ENCODE measurements around the gene PTPDC1.

DNA sequence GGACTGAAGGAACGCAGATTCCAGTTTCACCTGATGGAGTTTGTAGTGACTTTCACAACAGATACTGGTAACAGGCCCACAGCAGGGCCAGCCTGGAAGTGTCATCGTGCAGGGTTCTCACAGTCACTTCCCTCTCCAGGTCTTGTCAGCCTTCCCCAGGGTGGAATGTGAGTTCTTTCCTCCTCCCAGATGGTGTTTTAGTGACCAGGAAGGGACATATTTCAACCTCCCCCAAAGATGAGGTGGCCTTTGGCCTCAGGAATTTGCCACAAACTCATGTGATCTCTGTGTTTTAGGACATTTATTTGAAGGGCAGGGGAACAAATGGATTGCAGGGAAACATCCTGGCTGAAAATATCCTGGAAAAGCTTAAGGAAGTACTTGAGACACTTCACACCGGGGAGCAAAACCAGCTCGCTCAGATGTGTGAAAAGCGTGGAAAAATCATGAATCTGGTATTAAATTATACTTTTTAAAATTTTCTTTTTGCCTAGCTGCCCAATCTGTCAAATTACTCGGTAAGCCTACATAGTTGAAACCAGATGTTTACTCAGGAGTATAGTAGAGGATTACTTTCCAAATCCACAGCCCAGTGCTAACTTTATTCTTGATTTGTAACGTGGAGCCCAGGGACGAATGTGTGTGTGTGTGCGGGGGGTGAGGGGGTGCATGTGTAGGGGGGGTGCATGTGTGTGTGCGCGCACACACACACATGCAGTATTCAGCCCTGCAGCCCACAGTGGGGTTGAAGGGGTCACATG is 66.8 kb downstream of the PTPDC1 start:
- TF ChIP-seq, protein P1, sequence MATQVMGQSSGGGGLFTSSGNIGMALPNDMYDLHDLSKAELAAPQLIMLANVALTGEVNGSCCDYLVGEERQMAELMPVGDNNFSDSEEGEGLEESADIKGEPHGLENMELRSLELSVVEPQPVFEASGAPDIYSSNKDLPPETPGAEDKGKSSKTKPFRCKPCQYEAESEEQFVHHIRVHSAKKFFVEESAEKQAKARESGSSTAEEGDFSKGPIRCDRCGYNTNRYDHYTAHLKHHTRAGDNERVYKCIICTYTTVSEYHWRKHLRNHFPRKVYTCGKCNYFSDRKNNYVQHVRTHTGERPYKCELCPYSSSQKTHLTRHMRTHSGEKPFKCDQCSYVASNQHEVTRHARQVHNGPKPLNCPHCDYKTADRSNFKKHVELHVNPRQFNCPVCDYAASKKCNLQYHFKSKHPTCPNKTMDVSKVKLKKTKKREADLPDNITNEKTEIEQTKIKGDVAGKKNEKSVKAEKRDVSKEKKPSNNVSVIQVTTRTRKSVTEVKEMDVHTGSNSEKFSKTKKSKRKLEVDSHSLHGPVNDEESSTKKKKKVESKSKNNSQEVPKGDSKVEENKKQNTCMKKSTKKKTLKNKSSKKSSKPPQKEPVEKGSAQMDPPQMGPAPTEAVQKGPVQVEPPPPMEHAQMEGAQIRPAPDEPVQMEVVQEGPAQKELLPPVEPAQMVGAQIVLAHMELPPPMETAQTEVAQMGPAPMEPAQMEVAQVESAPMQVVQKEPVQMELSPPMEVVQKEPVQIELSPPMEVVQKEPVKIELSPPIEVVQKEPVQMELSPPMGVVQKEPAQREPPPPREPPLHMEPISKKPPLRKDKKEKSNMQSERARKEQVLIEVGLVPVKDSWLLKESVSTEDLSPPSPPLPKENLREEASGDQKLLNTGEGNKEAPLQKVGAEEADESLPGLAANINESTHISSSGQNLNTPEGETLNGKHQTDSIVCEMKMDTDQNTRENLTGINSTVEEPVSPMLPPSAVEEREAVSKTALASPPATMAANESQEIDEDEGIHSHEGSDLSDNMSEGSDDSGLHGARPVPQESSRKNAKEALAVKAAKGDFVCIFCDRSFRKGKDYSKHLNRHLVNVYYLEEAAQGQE (IDR thresholded peaks at IDR 0.05; ENCODE audit: borderline replicate concordance): no peak
- TF ChIP-seq, protein P1 (CRISPR knock-in tag; IDR thresholded peaks at IDR 0.05; ENCODE audit: low read depth): no peak
- TF ChIP-seq, protein P2, sequence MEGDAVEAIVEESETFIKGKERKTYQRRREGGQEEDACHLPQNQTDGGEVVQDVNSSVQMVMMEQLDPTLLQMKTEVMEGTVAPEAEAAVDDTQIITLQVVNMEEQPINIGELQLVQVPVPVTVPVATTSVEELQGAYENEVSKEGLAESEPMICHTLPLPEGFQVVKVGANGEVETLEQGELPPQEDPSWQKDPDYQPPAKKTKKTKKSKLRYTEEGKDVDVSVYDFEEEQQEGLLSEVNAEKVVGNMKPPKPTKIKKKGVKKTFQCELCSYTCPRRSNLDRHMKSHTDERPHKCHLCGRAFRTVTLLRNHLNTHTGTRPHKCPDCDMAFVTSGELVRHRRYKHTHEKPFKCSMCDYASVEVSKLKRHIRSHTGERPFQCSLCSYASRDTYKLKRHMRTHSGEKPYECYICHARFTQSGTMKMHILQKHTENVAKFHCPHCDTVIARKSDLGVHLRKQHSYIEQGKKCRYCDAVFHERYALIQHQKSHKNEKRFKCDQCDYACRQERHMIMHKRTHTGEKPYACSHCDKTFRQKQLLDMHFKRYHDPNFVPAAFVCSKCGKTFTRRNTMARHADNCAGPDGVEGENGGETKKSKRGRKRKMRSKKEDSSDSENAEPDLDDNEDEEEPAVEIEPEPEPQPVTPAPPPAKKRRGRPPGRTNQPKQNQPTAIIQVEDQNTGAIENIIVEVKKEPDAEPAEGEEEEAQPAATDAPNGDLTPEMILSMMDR (IDR thresholded peaks at IDR 0.05 in 2 of 3, conservative IDR thresholded peaks at IDR 0.05 in 1 of 3; ENCODE audit: insufficient read depth in 2 of 3, low read depth in 1 of 3, low read length in 3 of 3): no peak
- TF ChIP-seq ZNF274 (IDR thresholded peaks at IDR 0.05; ENCODE audit: borderline replicate concordance, low read depth, low read length) (no peak), MAFF (IDR thresholded peaks at IDR 0.05; ENCODE audit: low read length) (no peak), CBFB (CRISPR knock-in tag; IDR thresholded peaks at IDR 0.05) (no peak), MAFK (IDR thresholded peaks at IDR 0.05; ENCODE audit: low read length) (no peak)
- TF ChIP-seq, protein P3, sequence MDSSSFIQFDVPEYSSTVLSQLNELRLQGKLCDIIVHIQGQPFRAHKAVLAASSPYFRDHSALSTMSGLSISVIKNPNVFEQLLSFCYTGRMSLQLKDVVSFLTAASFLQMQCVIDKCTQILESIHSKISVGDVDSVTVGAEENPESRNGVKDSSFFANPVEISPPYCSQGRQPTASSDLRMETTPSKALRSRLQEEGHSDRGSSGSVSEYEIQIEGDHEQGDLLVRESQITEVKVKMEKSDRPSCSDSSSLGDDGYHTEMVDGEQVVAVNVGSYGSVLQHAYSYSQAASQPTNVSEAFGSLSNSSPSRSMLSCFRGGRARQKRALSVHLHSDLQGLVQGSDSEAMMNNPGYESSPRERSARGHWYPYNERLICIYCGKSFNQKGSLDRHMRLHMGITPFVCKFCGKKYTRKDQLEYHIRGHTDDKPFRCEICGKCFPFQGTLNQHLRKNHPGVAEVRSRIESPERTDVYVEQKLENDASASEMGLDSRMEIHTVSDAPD (CRISPR knock-in tag; IDR thresholded peaks at IDR 0.05): no peak
- TF ChIP-seq, protein P4, sequence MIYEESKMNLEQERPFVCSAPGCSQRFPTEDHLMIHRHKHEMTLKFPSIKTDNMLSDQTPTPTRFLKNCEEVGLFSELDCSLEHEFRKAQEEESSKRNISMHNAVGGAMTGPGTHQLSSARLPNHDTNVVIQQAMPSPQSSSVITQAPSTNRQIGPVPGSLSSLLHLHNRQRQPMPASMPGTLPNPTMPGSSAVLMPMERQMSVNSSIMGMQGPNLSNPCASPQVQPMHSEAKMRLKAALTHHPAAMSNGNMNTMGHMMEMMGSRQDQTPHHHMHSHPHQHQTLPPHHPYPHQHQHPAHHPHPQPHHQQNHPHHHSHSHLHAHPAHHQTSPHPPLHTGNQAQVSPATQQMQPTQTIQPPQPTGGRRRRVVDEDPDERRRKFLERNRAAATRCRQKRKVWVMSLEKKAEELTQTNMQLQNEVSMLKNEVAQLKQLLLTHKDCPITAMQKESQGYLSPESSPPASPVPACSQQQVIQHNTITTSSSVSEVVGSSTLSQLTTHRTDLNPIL (CRISPR knock-in tag; IDR thresholded peaks at IDR 0.05): no peak

All from K562 (cell line).